GM19468 (cell line): Measurements from ENCODE around the gene NABP2.
"Not testable (repeated sequence)": the region's sequence is repeated elsewhere in the genome, so short reads cannot be mapped to it uniquely, and the experiment has no call there.

Source experiments
- ATAC-seq: cut with Tn5 transposase; IDR thresholded peaks from one replicate; pipeline ENCODE4 v1.9.1; 2021; ENCODE audit warnings: mild to moderate bottlenecking, moderate library complexity, moderate number of reproducible peaks; ENCODE audit not compliant: unreplicated experiment; ENCODE audit errors: extremely low read depth

NABP2 gene

GRCh38 chr12:56266693-56267442, 42.7 kb downstream of the NABP2 start, which contains the start of gene COQ10A:
TSS of gene COQ10A (plus strand) at chr12:56266942. CDS start at chr12:56267119, 177 bp downstream.
- peak; percentile 73 for ATAC-seq

GRCh38 chr12:56267443-56268071, 43.4 kb downstream of the NABP2 start:
- no peak for ATAC-seq

GRCh38 chr12:56271031-56271430, 46.9 kb downstream of the NABP2 start:
- no peak for ATAC-seq

GRCh38 chr12:56272468-56272867, 48.3 kb downstream of the NABP2 start:
- not testable (repeated sequence) for ATAC-seq

- ATAC-seq: no peak
These were observed 50.2 kb downstream of the NABP2 start for GRCh38 chr12:56274299-56274698.

GRCh38 chr12:56278905-56279304, 54.8 kb downstream of the NABP2 start:
- ATAC-seq: no peak
